ENCODE measurements around the gene AKAP13. TPM values are rescaled to one million over a fixed set of nuclear protein-coding genes. Genes with fewer than 3 reads are reported as not detected.

Gene AKAP13
- total and polyA plus RNA-seq, 2 of the 13 experiments (the other 11 are each of a cell fraction or from before 2014, with no cell fraction given) = 6.7 to 27.1 TPM

DNA sequence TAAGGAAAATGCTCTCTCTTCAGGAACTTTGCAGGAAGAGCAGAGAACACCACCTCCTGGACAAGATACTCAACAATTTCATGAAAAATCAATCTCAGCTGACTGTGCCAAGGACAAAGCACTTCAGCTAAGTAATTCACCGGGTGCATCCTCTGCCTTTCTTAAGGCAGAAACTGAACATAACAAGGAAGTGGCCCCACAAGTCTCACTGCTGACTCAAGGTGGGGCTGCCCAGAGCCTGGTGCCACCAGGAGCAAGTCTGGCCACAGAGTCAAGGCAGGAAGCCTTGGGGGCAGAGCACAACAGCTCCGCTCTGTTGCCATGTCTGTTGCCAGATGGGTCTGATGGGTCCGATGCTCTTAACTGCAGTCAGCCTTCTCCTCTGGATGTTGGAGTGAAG, 200.5 kb downstream of the AKAP13 start:
- Histone ChIP-seq H3K79me2 (ENCODE audit: insufficient read depth, low read length) (no peaks in the 10 kb centered on the region), H3K36me3 (replicated peaks in 1 of 2; ENCODE audit: control insufficient read depth in 1 of 2, insufficient read depth in 2 of 2, low read length in 2 of 2) (peaks cover 21 to 50% of the 10 kb centered on the region in 2 experiments; a peak in 4 of 5 replicates), H3K9ac (ENCODE audit: insufficient read depth, low read depth, low read length) (no peak overlapping the region), H2AFZ (ENCODE audit: low read length) (no peak overlapping the region), H3K4me3 (replicated peaks in 1 of 3; ENCODE audit: insufficient read depth in 1 of 3, low read depth in 2 of 3, low read length in 3 of 3) (no peak overlapping the region), H3K4me2 (ENCODE audit: low read depth, low read length) (no peak overlapping the region), H3K27me3 (ENCODE audit: control insufficient read depth in 1 of 2, insufficient read depth in 2 of 2, low read length in 2 of 2) (no peaks in the 10 kb centered on the region), H3K4me1 (ENCODE audit: insufficient read depth, low read length) (peaks cover 9% of the 10 kb centered on the region), H4K20me1 (ENCODE audit: insufficient read depth, low read length) (no peaks in the 10 kb centered on the region), H3K27ac (ENCODE audit: extremely low read length, insufficient read depth, low read length) (no peak overlapping the region), H3K9me3 (ENCODE audit: low read length) (no peaks in the 10 kb centered on the region)
- ChIA-PET POLR2A (no interaction called here), CTCF (ENCODE audit: low intra/inter-chr PET ratio, low total read pairs) (no interaction called here)
- no TSS peak for BruUV-seq (replicated peaks)
- ATAC-seq (no peak), DNase-seq (ENCODE audit: low spot score) (no peak), FAIRE-seq (no peak)
- intact Hi-C loops (cut with micrococcal nuclease; ENCODE audit: unreplicated experiment) (no loop called here), in situ Hi-C loops (cut with HindIII; ENCODE audit: extremely low pct_ligation_motif_present, low pct_unique_long_range_greater_than_20kb) (no loop called here)
- 64% methylated on average over 3 of the region's 3 CpGs for WGBS (ENCODE audit: low lambda C conversion rate)
- TF ChIP-seq, protein P1, sequence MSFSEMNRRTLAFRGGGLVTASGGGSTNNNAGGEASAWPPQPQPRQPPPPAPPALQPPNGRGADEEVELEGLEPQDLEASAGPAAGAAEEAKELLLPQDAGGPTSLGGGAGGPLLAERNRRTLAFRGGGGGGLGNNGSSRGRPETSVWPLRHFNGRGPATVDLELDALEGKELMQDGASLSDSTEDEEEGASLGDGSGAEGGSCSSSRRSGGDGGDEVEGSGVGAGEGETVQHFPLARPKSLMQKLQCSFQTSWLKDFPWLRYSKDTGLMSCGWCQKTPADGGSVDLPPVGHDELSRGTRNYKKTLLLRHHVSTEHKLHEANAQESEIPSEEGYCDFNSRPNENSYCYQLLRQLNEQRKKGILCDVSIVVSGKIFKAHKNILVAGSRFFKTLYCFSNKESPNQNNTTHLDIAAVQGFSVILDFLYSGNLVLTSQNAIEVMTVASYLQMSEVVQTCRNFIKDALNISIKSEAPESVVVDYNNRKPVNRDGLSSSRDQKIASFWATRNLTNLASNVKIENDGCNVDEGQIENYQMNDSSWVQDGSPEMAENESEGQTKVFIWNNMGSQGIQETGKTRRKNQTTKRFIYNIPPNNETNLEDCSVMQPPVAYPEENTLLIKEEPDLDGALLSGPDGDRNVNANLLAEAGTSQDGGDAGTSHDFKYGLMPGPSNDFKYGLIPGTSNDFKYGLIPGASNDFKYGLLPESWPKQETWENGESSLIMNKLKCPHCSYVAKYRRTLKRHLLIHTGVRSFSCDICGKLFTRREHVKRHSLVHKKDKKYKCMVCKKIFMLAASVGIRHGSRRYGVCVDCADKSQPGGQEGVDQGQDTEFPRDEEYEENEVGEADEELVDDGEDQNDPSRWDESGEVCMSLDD (CRISPR knock-in tag; IDR thresholded peaks at IDR 0.05; ENCODE audit: borderline replicate concordance) = no peak

DNA sequence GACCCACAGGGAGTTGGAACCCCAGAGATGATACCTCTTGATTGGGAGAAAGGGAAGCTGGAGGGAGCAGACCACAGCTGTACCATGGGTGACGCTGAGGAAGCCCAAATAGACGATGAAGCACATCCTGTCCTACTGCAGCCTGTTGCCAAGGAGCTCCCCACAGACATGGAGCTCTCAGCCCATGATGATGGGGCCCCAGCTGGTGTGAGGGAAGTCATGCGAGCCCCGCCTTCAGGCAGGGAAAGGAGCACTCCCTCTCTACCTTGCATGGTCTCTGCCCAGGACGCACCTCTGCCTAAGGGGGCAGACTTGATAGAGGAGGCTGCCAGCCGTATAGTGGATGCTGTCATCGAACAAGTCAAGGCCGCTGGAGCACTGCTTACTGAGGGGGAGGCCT, 201.1 kb downstream of the AKAP13 start:
- no peak overlapping the region for H3K9ac ChIP-seq (ENCODE audit: insufficient read depth, low read depth, low read length)
- intact Hi-C loops (cut with micrococcal nuclease; ENCODE audit: unreplicated experiment) (no loop called here), in situ Hi-C loops (cut with HindIII; ENCODE audit: extremely low pct_ligation_motif_present, low pct_unique_long_range_greater_than_20kb) (no loop called here)
- FAIRE-seq = no peak
- ATAC-seq = no peak
- H3K4me3 ChIP-seq (replicated peaks in 1 of 3; ENCODE audit: insufficient read depth in 1 of 3, low read depth in 2 of 3, low read length in 3 of 3) = no peak overlapping the region
- H3K79me2 ChIP-seq (ENCODE audit: insufficient read depth, low read length) = no peaks in the 10 kb centered on the region
- H2AFZ ChIP-seq (ENCODE audit: low read length) = no peak overlapping the region
- no peaks in the 10 kb centered on the region for H3K27me3 ChIP-seq (ENCODE audit: control insufficient read depth in 1 of 2, insufficient read depth in 2 of 2, low read length in 2 of 2)
- no peak for DNase-seq (ENCODE audit: low spot score)
- CTCF ChIA-PET (ENCODE audit: low intra/inter-chr PET ratio, low total read pairs) = no interaction called here
- 95% methylated on average over 4 of the region's 8 CpGs for WGBS (ENCODE audit: low lambda C conversion rate)
- BruUV-seq (replicated peaks) = no TSS peak
- H3K36me3 ChIP-seq (replicated peaks in 1 of 2; ENCODE audit: control insufficient read depth in 1 of 2, insufficient read depth in 2 of 2, low read length in 2 of 2) = peaks cover 21 to 49% of the 10 kb centered on the region in 2 experiments; a peak in 4 of 5 replicates
- H3K27ac ChIP-seq (ENCODE audit: extremely low read length, insufficient read depth, low read length) = no peak overlapping the region
- POLR2A ChIA-PET = no interaction called here
- H3K4me2 ChIP-seq (ENCODE audit: low read depth, low read length) = no peak overlapping the region
- peaks cover 9% of the 10 kb centered on the region for H3K4me1 ChIP-seq (ENCODE audit: insufficient read depth, low read length)
- H4K20me1 ChIP-seq (ENCODE audit: insufficient read depth, low read length) = no peaks in the 10 kb centered on the region
- H3K9me3 ChIP-seq (ENCODE audit: low read length) = no peaks in the 10 kb centered on the region
- no peak for TF ChIP-seq HNF4G (IDR thresholded peaks at IDR 0.05; ENCODE audit: borderline replicate concordance, low read depth, low read length)
- TF ChIP-seq HNF4G (CRISPR knock-in tag; IDR thresholded peaks at IDR 0.05; ENCODE audit: borderline replicate concordance, low read depth) = no peak
- TF ChIP-seq HDAC1 (CRISPR knock-in tag; IDR thresholded peaks at IDR 0.05) = no peak
- TF ChIP-seq, protein P2, sequence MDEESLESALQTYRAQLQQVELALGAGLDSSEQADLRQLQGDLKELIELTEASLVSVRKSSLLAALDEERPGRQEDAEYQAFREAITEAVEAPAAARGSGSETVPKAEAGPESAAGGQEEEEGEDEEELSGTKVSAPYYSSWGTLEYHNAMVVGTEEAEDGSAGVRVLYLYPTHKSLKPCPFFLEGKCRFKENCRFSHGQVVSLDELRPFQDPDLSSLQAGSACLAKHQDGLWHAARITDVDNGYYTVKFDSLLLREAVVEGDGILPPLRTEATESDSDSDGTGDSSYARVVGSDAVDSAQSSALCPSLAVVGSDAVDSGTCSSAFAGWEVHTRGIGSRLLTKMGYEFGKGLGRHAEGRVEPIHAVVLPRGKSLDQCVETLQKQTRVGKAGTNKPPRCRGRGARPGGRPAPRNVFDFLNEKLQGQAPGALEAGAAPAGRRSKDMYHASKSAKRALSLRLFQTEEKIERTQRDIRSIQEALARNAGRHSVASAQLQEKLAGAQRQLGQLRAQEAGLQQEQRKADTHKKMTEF (CRISPR knock-in tag; IDR thresholded peaks at IDR 0.05) = no peak
- TF ChIP-seq TAF1 (CRISPR knock-in tag; IDR thresholded peaks at IDR 0.05) = no peak
- TF ChIP-seq ZNF549 (CRISPR knock-in tag; IDR thresholded peaks at IDR 0.05) = no peak
- TF ChIP-seq DR1 (CRISPR knock-in tag; IDR thresholded peaks at IDR 0.05) = no peak
- TF ChIP-seq ZNF672 (CRISPR knock-in tag; IDR thresholded peaks at IDR 0.05) = no peak
- TF ChIP-seq, protein P3, sequence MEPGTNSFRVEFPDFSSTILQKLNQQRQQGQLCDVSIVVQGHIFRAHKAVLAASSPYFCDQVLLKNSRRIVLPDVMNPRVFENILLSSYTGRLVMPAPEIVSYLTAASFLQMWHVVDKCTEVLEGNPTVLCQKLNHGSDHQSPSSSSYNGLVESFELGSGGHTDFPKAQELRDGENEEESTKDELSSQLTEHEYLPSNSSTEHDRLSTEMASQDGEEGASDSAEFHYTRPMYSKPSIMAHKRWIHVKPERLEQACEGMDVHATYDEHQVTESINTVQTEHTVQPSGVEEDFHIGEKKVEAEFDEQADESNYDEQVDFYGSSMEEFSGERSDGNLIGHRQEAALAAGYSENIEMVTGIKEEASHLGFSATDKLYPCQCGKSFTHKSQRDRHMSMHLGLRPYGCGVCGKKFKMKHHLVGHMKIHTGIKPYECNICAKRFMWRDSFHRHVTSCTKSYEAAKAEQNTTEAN (CRISPR knock-in tag; conservative IDR thresholded peaks at IDR 0.05) = no peak
- no peak for TF ChIP-seq ZNF44 (CRISPR knock-in tag; IDR thresholded peaks at IDR 0.05)
- TF ChIP-seq, protein P4, sequence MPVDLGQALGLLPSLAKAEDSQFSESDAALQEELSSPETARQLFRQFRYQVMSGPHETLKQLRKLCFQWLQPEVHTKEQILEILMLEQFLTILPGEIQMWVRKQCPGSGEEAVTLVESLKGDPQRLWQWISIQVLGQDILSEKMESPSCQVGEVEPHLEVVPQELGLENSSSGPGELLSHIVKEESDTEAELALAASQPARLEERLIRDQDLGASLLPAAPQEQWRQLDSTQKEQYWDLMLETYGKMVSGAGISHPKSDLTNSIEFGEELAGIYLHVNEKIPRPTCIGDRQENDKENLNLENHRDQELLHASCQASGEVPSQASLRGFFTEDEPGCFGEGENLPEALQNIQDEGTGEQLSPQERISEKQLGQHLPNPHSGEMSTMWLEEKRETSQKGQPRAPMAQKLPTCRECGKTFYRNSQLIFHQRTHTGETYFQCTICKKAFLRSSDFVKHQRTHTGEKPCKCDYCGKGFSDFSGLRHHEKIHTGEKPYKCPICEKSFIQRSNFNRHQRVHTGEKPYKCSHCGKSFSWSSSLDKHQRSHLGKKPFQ (CRISPR knock-in tag; IDR thresholded peaks at IDR 0.05; ENCODE audit: insufficient replicate concordance) = no peak
- no peak for TF ChIP-seq ZNF24 (IDR thresholded peaks at IDR 0.05)
